MCF 10A (cell line): ENCODE results near the gene KLHL17. TPM values are rescaled to one million over a fixed set of nuclear protein-coding genes. Genes with fewer than 3 reads are reported as not detected.

Source experiments
- BruUV-seq: library from RNA; stranded (reverse); fragments of 400-500 nt; replicated peaks from 2 replicates; lab custom pipeline; 2021; lab: Mats Ljungman, UMichigan
- CTCF ChIA-PET: fragments of 300-600 bp; sonication (Branson Sonifier 250); formaldehyde crosslinking; extraction: SDS; loops from one replicate; lab custom pipeline; 2021; ENCODE audit warnings: antibody characterized with exemption, inconsistent platforms; lab: Yijun Ruan, JAX
- POLR2A ChIA-PET: fragments of 300-600, 350-650 bp; sonication (Branson Sonifier 250); formaldehyde crosslinking; extraction: SDS; loops from one replicate; lab custom pipeline; 2020; ENCODE audit warnings: antibody characterized with exemption, inconsistent platforms; lab: Yijun Ruan, JAX
- DNase-seq: peaks from one replicate; pipeline ENCODE4 v3.0.0-alpha.2; 2018; ENCODE audit not compliant: unreplicated experiment
- H3K27ac Mint-ChIP-seq: one replicate; pipeline ENCODE4 v1.8.0; 2022; ENCODE audit warnings: mild to moderate bottlenecking, low read depth, mixed read lengths; ENCODE audit not compliant: unreplicated experiment
- H3K27me3 Mint-ChIP-seq: one replicate; pipeline ENCODE4 v1.8.0; 2022; ENCODE audit warnings: mixed read lengths; ENCODE audit not compliant: insufficient read depth, unreplicated experiment
- H3K36me3 Mint-ChIP-seq: one replicate; pipeline ENCODE4 v1.8.0; 2022; ENCODE audit warnings: mild to moderate bottlenecking, moderate library complexity, mixed read lengths; ENCODE audit not compliant: insufficient read depth, unreplicated experiment
- H3K4me1 Mint-ChIP-seq: one replicate; pipeline ENCODE4 v1.8.0; 2022; ENCODE audit warnings: mixed read lengths; ENCODE audit not compliant: insufficient read depth, unreplicated experiment
- H3K4me3 Mint-ChIP-seq: one replicate; pipeline ENCODE4 v1.8.0; 2022; ENCODE audit warnings: mild to moderate bottlenecking, moderate library complexity, mixed read lengths; ENCODE audit not compliant: unreplicated experiment
- H3K9me3 Mint-ChIP-seq: one replicate; pipeline ENCODE4 v1.8.0; 2022; ENCODE audit warnings: mixed read lengths; ENCODE audit not compliant: unreplicated experiment
- CTCF ChIP-seq: fragments of 200-600 bp; IDR thresholded peaks from one replicate; pipeline ENCODE4 v1.8.0; 2022; ENCODE audit warnings: antibody characterized with exemption, mild to moderate bottlenecking; ENCODE audit not compliant: unreplicated experiment
- intact Hi-C: fragments of 100-400 bp; cut with micrococcal nuclease; formaldehyde crosslinking; loops from 2 replicates; pipeline ENCODE4 v1.14.1; 2022
- total RNA-seq: library from RNA; stranded (reverse); gene quantifications from 2 replicates; pipeline ENCODE4 v1.2.3, GENCODE V29; 2022

The KLHL17 gene
- total RNA-seq, 1 experiment from 2014 or later, result 15.1 TPM

- no peak for DNase-seq
- Mint-ChIP-seq H3K4me1 (peaks cover 13% of the 10 kb centered on the region), H3K9me3 (peaks cover 1% of the 10 kb centered on the region), H3K4me3 (no peak overlapping the region), H3K27me3 (no peaks in the 10 kb centered on the region), H3K27ac (no peak overlapping the region), H3K36me3 (no peaks in the 10 kb centered on the region)
- TF ChIP-seq CTCF, result no peak
- intact Hi-C loops, result no loop called here
- POLR2A ChIA-PET, result interaction anchor here (0.6 kb wide), 1 partner anchor 31 kb away, joined by 3 read pairs; the partner anchor contains the start of gene PLEKHN1
- BruUV-seq, result no TSS peak
- CTCF ChIA-PET, result interaction anchor here (0.6 to 1.1 kb wide), 2 partner anchors 13 to 371 kb away, joined by 3 to 5 read pairs; no protein-coding TSS in a partner anchor
Measured at GRCh38 chr1:997713-997992, 37.3 kb downstream of the KLHL17 start.

DNA sequence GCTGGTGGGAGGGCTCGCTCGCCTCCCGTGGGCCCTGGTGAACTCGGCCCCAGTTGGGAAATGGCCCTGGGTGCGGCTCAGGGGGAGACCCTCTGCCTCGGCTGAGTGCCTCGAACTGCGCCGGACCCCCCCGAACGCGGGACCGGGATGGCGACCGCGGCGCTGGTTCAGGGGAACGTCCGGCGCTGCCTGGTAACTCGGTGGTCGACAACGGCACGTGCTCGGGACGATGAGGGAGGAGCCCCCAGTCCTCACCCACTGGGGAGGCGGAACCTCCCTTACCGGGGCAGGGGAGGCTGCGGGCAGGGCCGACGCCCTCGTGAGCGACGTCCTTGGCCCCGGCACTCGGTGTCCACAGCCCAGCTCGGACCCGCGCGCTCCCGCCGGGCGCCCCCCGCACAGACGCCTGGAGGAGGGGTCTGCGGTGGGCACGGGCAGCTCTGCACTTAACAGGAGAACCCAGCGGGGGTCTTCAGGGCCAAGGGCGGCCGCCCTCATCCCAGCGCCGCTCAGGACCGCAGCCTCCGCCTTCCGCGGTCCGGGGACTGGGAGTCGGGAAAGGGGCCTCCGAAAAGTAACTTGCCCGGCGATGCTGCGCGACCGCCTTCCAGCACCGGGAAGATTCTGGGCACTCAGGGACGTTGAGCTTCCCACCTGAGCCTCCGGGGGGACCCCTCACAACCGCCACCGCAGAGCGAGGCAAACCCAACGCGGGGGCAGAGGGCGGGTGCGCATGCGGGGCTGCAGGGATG lies 37.8 kb downstream of the KLHL17 start:
- no TSS peak for BruUV-seq
- intact Hi-C loops, result no loop called here
- Mint-ChIP-seq H3K36me3 (no peaks in the 10 kb centered on the region), H3K4me1 (peaks cover 13% of the 10 kb centered on the region), H3K9me3 (no peaks in the 10 kb centered on the region), H3K27ac (no peak overlapping the region), H3K27me3 (no peaks in the 10 kb centered on the region), H3K4me3 (peak overlapping the region; percentile 82)
- ChIA-PET POLR2A (interaction anchor here (1.1 kb wide), 1 partner anchor 13 kb away, joined by 3 read pairs; no protein-coding TSS in a partner anchor), CTCF (interaction anchor here (0.6 to 0.7 kb wide), 2 partner anchors 13 to 370 kb away, joined by 3 to 7 read pairs; no protein-coding TSS in a partner anchor)
- DNase-seq, result no peak
- TF ChIP-seq CTCF, result no peak

DNA sequence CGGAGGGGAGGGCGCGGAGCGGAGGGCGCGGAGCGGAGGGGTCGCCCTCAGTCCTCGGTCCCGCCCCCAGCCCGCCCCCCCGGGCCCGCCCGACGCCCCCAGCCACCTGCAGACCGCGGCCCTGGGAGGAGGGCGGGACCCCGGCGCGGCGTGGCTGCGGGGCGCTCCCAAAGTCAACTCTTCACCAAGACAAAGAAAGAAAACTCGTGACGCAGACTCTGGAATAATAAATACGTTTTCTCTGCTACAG lies 38.3 kb downstream of the KLHL17 start:
- CTCF ChIA-PET, result interaction anchor here (0.7 to 0.9 kb wide), 2 partner anchors 14 to 16 kb away, joined by 3 to 7 read pairs; no protein-coding TSS in a partner anchor
- intact Hi-C loops, result no loop called here
- no peak for TF ChIP-seq CTCF
- no peak for DNase-seq
- peak overlapping the region; percentile 82 for H3K4me3 Mint-ChIP-seq
- POLR2A ChIA-PET, result interaction anchor here (1.1 kb wide), 1 partner anchor 12 kb away, joined by 3 read pairs; no protein-coding TSS in a partner anchor
- H3K36me3 Mint-ChIP-seq, result no peaks in the 10 kb centered on the region
- no peaks in the 10 kb centered on the region for H3K27me3 Mint-ChIP-seq
- H3K9me3 Mint-ChIP-seq, result no peaks in the 10 kb centered on the region
- no peak overlapping the region for H3K27ac Mint-ChIP-seq
- BruUV-seq, result no TSS peak
- peaks cover 13% of the 10 kb centered on the region for H3K4me1 Mint-ChIP-seq

GRCh38 chr1:998995-999724 lies 38.8 kb downstream of the KLHL17 start:
- Mint-ChIP-seq H3K27me3 (no peaks in the 10 kb centered on the region), H3K4me1 (peaks cover 13% of the 10 kb centered on the region), H3K4me3 (peak overlapping the region; percentile 82), H3K27ac (no peak overlapping the region), H3K36me3 (no peaks in the 10 kb centered on the region), H3K9me3 (no peaks in the 10 kb centered on the region)
- POLR2A ChIA-PET, result interaction anchor here (0.8 to 1.4 kb wide), 3 partner anchors 12 to 65 kb away, joined by 3 to 5 read pairs (median 4); partner anchors contain the start of gene ISG15
- TF ChIP-seq CTCF, result peak; percentile 8
- CTCF ChIA-PET, result interaction anchor here (0.5 to 0.9 kb wide), 3 partner anchors 14 to 47 kb away, joined by 3 to 7 read pairs (median 4); no protein-coding TSS in a partner anchor
- DNase-seq, result peak; percentile 38
- intact Hi-C loops, result no loop called here
- BruUV-seq, result TSS peak; percentile 58
